Liver (tissue), 9 donors: ENCODE results near the gene CD244. TPM values are rescaled to one million over a fixed set of nuclear protein-coding genes. Genes with fewer than 3 reads are reported as not detected.

ENCODE experiments used
- DNase-seq: peaks from one replicate; pipeline ENCODE4 v3.0.0-alpha.2; 2017; ENCODE audit warnings: low spot score
- H3K27ac ChIP-seq, 2 donors: one replicate each; pipeline ENCODE4 v1.7.0; 2013; ENCODE audit warnings: inconsistent platforms in 2 of 2, low read length in 2 of 2, control low read depth in 1 of 2, low read depth in 1 of 2, mild to moderate bottlenecking in 1 of 2
- H3K27me3 ChIP-seq, 4 donors: one replicate each; pipeline versions ENCODE4 v1.6.1 to v1.7.0; 2013; ENCODE audit warnings: low read length in 3 of 4, inconsistent platforms in 1 of 4, mild to moderate bottlenecking in 1 of 4, moderate library complexity in 1 of 4; ENCODE audit not compliant: control insufficient read depth in 4 of 4, insufficient read depth in 4 of 4
- H3K36me3 ChIP-seq, 4 donors: one replicate each; pipeline versions ENCODE4 v1.6.1 to v1.7.0; 2013; ENCODE audit warnings: low read length in 3 of 4, mild to moderate bottlenecking in 3 of 4, low read depth in 1 of 4, moderate library complexity in 1 of 4; ENCODE audit not compliant: control insufficient read depth in 4 of 4, insufficient read depth in 3 of 4
- H3K4me1 ChIP-seq, 4 donors: one replicate each; pipeline versions ENCODE4 v1.6.1 to v1.7.0; 2013; ENCODE audit warnings: low read length in 3 of 4, mild to moderate bottlenecking in 3 of 4, moderate library complexity in 1 of 4; ENCODE audit not compliant: control insufficient read depth in 4 of 4, insufficient read depth in 4 of 4
- H3K4me3 ChIP-seq, 3 donors: one replicate each; pipeline versions ENCODE4 v1.6.1 to v1.7.0; 2013; ENCODE audit warnings: low read length in 3 of 3, control low read depth in 1 of 3, low read depth in 1 of 3, mild to moderate bottlenecking in 1 of 3
- H3K9ac ChIP-seq, 2 donors: one replicate each; pipeline ENCODE4 v1.7.0; 2013; ENCODE audit warnings: low read length in 2 of 2, mild to moderate bottlenecking in 2 of 2, moderate library complexity in 2 of 2, control low read depth in 1 of 2, low read depth in 1 of 2
- H3K9me3 ChIP-seq, 4 donors: one replicate each; pipeline versions ENCODE4 v1.6.1 to v1.7.0; 2013; ENCODE audit warnings: low read length in 3 of 4; ENCODE audit not compliant: control insufficient read depth in 4 of 4
- ATF3 ChIP-seq: IDR thresholded peaks from 2 replicates; pipeline ENCODE4 v1.6.1; 2016; ENCODE audit warnings: antibody characterized with exemption
- CTCF ChIP-seq: fragments of 150-350 bp; IDR thresholded peaks from 2 replicates; pipeline ENCODE4 v1.5.1; 2017; ENCODE audit warnings: improper control_type of control experiment, low read depth, low read length; ENCODE audit not compliant: missing input control
- EGR1 ChIP-seq, 2 donors: IDR thresholded peaks; 2 replicates each; pipeline ENCODE4 v1.6.1; 2016 to 2018; ENCODE audit warnings: antibody characterized with exemption in 2 of 2, low read depth in 2 of 2
- FOXA1 ChIP-seq: IDR thresholded peaks from 2 replicates; pipeline ENCODE4 v1.6.1; 2016; ENCODE audit warnings: antibody characterized with exemption
- FOXA2 ChIP-seq: IDR thresholded peaks from 2 replicates; pipeline ENCODE4 v1.6.1; 2016; ENCODE audit warnings: antibody characterized with exemption
- GABPA ChIP-seq, 2 donors: IDR thresholded peaks in 1 of 2; conservative IDR thresholded peaks in 1 of 2; 2 replicates each; pipeline ENCODE4 v1.6.1; 2016; ENCODE audit warnings: antibody characterized with exemption in 2 of 2, mild to moderate bottlenecking in 1 of 2, moderate library complexity in 1 of 2
- HNF4A ChIP-seq, 2 donors: conservative IDR thresholded peaks; 2 replicates each; pipeline ENCODE4 v1.6.1; 2016; ENCODE audit warnings: antibody characterized with exemption in 2 of 2, mild to moderate bottlenecking in 2 of 2
- HNF4G ChIP-seq: IDR thresholded peaks from 2 replicates; pipeline ENCODE4 v1.6.1; 2016; ENCODE audit warnings: antibody characterized with exemption
- JUND ChIP-seq, 2 donors: IDR thresholded peaks; 2 replicates each; pipeline ENCODE4 v1.6.1; 2016; ENCODE audit warnings: antibody characterized with exemption in 2 of 2
- MAX ChIP-seq: IDR thresholded peaks from 2 replicates; pipeline ENCODE4 v1.6.1; 2016; ENCODE audit warnings: antibody characterized with exemption
- NR2F2 ChIP-seq: IDR thresholded peaks from 2 replicates; pipeline ENCODE4 v1.6.1; 2016; ENCODE audit warnings: antibody characterized with exemption
- RAD21 ChIP-seq, 2 donors: IDR thresholded peaks; 2 replicates each; pipeline ENCODE4 v1.6.1; 2016; ENCODE audit warnings: antibody characterized with exemption in 2 of 2, mild to moderate bottlenecking in 2 of 2
- REST ChIP-seq: IDR thresholded peaks from 2 replicates; pipeline ENCODE4 v1.6.1; 2016; ENCODE audit warnings: antibody characterized with exemption, mild to moderate bottlenecking
- RXRA ChIP-seq, 2 donors: IDR thresholded peaks; 2 replicates each; pipeline ENCODE4 v1.6.1; 2017 to 2018; ENCODE audit warnings: antibody characterized with exemption in 2 of 2, mild to moderate bottlenecking in 1 of 2
- SP1 ChIP-seq: IDR thresholded peaks from 2 replicates; pipeline ENCODE4 v1.6.1; 2018; ENCODE audit warnings: antibody characterized with exemption, mild to moderate bottlenecking
- TAF1 ChIP-seq: conservative IDR thresholded peaks from 2 replicates; pipeline ENCODE4 v1.6.1; 2016; ENCODE audit warnings: antibody characterized with exemption, mild to moderate bottlenecking
- YY1 ChIP-seq: IDR thresholded peaks from 2 replicates; pipeline ENCODE4 v1.6.1; 2016; ENCODE audit warnings: antibody characterized with exemption, mild to moderate bottlenecking
- ZBTB33 ChIP-seq: IDR thresholded peaks from 2 replicates; pipeline ENCODE4 v1.6.1; 2016; ENCODE audit warnings: antibody characterized with exemption
- WGBS: extraction: QIAGEN DNeasy Blood & Tissue Kit; methylation state at CpG from one replicate; pipeline ENCODE4 v1.1.7; 2013; 5-methylcytosine and 5-hydroxymethylcytosine counted together
- polyA plus RNA-seq, 2 donors: library from polyadenylated mRNA; stranded (reverse) in 1 of 2; unstranded in 1 of 2; fragments of 200-250 nt in 1 of 2; fragments of >200 nt in 1 of 2; fragmentation: Nextera tagmentation in 1 of 2; extraction: Ambion mirVana in 1 of 2; gene quantifications; one replicate each; pipeline versions ENCODE4 v1.2.1 to v1.2.3, GENCODE V29; 2013 to 2015
- total RNA-seq, 2 donors: library from RNA; depleted of rRNA; stranded (reverse); fragments of >200 nt; gene quantifications; one replicate each; pipeline ENCODE4 v1.2.3, GENCODE V29; 2014
- donor health status: healthy.
- donor health status: healthy.
- donor health status: healthy.
- donor health status: healthy.
- donor health status: healthy.

The CD244 gene
- total and polyA plus RNA-seq, 4 donors: 0.85 to 6.6 (median 1.8) TPM

- Histone ChIP-seq H3K4me3 (no peak overlapping the region), H3K27ac (no peak overlapping the region), H3K36me3 (no peaks in the 10 kb centered on the region), H3K9me3 (no peaks in the 10 kb centered on the region), H3K27me3 (no peaks in the 10 kb centered on the region), H3K4me1 (peaks cover 2 to 14% (median 12%) of the 10 kb centered on the region in 4 donors), H3K9ac (no peak overlapping the region)
- WGBS: 89% methylated on average over 2 of the region's 2 CpGs
- TF ChIP-seq EGR1 (IDR thresholded peaks at IDR 0.05; ENCODE audit: low read depth in 2 of 2) (no peak), TAF1 (no peak), MAX (no peak), REST (no peak), FOXA2 (no peak), JUND (IDR thresholded peaks at IDR 0.05) (no peak), NR2F2 (no peak)
- no peak for DNase-seq
These were observed 1.5 kb upstream of the CD244 start for GRCh38 chr1:160864173-160864572.

GRCh38 chr1:160863774-160864131 lies 1.1 kb upstream of the CD244 start:
- no peaks in the 10 kb centered on the region for H3K27me3 ChIP-seq
- no peak overlapping the region for H3K27ac ChIP-seq
- H3K4me1 ChIP-seq: peaks cover 2 to 14% (median 12%) of the 10 kb centered on the region in 4 donors
- no peak for DNase-seq
- H3K36me3 ChIP-seq: no peaks in the 10 kb centered on the region
- no peak overlapping the region for H3K9ac ChIP-seq
- WGBS: 85% methylated on average over 4 of the region's 4 CpGs
- no peak overlapping the region for H3K4me3 ChIP-seq
- no peaks in the 10 kb centered on the region for H3K9me3 ChIP-seq
- TF ChIP-seq MAX (no peak), SP1 (no peak), CTCF (no peak), REST (no peak), YY1 (no peak), ZBTB33 (no peak), NR2F2 (no peak), HNF4A (conservative IDR thresholded peaks at IDR 0.05) (no peak), FOXA2 (no peak), RXRA (IDR thresholded peaks at IDR 0.05) (no peak), TAF1 (no peak), EGR1 (IDR thresholded peaks at IDR 0.05; ENCODE audit: low read depth in 2 of 2) (no peak), HNF4G (no peak), RAD21 (IDR thresholded peaks at IDR 0.05) (no peak), ATF3 (no peak), JUND (IDR thresholded peaks at IDR 0.05) (no peak), FOXA1 (no peak), GABPA (IDR thresholded peaks at IDR 0.05 in 1 of 2, conservative IDR thresholded peaks at IDR 0.05 in 1 of 2) (no peak)
